ENCODE measurements around the gene RABGAP1.
A peak's percentile ranks its signal among the peaks of the same experiment; 100 is the strongest.

RABGAP1 gene

DNA sequence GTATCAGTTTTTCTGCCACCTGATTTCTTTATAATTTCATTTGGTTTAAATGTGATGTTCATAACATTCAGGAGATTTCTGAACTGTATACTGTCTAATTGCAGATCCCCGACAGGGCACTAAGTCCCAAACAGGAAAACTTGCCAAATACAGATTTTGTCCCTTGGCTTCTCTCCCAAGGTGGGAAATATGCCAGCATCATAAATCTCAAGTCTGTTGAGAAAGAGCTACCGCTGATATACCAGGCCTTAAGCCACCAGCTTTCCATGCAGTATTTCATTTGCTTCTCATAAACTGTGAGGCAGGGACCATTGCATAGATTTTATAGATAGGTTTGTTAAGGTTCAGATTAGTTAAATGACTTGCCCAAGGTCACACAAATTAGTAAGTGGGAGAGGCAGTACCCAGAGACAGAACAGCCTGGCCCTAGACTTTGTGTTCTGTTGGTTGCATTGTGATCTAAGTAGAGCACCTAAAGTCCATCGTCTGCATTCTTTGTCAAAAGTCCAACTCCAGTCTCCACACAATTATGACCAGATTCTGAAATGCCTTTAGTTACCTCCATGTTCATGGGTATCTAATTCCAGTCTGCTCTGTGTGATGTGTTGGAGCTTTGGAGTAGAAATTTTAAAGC is 108.9 kb downstream of the RABGAP1 start:
- no peak for DNase-seq

DNA sequence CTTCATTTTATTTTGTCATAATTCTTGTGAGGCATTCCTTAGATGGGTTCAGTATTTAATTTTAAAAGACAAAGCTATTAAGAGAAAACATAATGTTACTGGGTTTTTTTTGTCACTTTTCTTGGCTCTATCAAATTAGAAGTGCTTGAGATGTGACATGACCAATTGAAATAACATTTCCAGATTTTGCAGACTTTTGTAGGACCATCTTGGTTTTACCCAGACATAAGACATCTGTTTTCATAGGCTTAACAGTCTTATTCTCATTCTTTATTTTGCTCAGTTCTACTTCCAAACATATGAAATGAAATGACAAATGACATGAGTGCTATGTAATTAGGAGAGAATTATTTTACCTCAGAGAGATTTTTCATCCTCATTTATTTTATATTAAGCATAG is 112.2 kb downstream of the RABGAP1 start:
- no peak for DNase-seq

DNA sequence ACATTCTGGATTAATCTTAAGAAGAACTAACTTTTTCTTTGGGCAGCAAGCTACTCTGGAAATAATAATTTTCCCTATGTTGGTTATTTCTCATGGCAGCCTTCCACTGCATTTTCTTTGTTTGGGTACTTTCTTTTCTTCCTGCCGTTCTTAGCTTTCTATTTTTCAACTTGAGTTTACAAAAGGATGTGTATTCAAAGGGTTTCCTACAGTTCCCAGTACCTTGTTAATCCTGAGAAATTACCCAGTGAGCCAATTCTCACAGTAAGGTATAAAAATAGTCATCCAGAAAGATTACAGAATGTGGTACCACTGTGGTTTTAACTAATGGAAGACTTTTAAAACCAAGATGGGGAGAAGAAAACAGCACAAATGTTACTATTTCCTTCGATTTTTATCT is 112.9 kb downstream of the RABGAP1 start:
- DNase-seq, result no peak

DNA sequence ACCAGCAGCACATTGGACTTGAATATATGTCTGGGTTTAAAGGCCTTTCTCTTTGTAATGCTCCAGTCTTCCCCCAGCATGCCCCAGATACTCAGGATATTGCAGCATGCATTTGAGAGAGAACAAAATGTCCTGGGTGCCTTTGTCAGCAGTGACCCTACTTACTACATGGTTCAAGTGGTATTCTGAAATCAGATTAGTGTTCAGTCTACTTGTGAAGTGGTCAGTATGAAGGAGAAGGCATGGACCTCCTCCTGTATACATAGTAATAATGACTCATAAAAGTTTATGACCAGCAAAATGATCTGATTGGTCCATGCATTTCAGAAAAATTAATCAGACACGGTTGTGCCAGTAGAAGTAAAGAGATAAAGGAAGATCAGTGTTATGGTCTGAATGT is 118.0 kb downstream of the RABGAP1 start:
- no peak for DNase-seq

DNA sequence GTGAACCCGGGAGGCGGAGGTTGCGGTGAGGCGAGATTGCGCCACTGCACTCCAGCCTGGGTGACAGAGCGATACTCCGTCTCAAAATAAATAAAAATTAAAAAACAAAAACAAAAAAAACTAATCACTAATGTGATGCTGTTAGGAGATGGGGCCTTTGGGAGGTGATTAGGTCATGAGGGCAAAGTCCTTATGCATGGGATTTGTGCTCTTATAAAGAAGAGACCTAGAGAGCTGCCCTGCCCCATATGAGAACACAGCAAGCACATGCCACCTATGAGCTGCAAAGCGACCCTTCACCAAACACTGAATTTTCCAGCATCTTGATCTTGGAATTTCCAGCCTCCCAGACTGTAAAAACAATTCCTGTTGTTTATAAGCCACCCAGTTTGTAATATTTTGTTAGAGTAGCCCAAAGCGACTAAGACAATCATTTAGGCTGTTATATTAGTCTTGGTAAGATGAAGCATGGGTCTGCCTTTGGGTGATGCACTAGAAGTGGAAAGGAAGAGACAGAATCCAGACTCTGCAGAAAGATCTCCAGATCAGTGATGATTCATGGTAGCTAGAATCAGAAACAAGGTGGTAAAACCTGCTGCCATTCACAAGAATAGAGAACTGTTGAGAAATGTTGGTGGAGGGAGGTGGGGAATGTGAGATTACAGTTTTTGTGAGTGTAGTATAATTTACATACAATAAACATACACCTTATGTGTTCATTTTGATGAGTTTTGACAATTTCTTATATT is 118.8 kb downstream of the RABGAP1 start:
- no peak for DNase-seq

DNA sequence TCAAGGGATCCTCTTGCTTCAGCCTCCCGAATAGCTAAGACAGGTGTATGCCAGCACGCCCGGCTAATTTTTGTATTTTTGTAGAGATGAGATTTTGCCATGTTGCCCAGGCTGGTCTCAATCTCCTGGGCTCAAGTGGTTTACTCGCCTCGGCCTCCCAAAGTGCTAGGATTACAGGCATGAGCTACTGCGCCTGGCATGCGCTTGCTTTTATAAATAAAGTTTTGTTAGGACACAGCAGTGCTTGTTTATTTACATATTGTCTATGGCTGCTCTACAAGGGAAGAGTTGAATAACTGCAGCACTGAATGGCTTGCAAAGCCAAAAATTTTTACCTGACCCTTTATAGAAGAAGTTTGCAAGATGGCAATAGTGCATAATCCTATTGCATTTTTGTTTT is 120.4 kb downstream of the RABGAP1 start:
- no peak for DNase-seq

DNA sequence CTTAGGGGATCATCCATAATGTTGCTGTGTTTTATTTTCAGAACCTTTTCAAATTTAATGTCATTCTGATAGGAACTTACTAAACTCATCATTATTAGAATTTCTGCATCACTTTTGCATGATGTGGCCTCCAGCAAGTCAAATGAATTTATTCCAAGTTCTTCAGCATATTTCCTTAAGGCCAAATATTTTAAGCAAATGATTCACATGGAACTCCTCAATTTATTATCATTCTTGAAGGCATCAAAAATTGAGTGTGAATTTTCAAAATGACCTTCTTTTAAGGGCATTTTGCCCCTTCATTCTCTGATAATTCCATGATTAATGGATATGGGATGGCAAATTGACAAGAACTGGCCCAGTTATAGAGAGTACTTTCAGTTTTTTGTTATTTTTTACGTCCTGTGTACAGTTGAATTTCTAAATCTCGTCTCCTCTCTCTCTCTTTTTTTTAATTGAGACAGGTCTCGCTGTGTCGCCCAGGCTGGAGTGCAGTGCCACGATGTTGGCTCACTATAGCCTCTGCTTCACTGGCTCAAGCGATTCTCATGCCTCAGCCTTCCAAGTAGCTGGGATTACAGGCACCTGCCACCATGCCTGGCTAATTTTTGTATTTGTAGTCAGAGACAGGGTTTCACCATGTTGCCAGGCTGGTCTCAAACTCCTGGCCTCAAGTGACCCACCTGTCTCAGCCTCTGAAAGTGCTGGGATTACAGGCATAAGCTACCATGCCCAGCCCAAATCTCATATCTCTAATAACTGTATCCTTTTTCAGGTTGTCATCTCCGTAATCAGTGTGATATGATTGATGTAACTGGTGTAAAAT is 121.7 kb downstream of the RABGAP1 start:
- DNase-seq, result no peak

DNA sequence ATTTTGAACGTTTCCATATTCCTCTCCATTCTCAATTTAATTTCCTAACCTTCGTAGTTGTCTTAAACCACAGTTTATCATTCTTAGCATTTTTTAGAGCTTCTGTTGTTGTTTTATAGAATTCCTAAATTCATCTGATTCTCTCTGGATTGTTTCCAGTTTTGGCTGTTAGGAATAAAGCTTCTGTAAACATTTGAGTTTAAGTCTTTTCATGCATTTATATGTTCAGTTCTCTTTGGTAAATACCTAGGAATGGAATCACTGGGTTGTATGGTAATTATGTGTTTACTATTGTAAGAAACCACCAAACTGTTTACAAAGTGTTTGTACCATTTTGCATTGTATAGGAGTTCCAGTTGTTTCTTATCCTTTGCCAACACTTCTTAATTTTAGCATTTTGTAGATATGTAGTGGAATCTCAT is 122.4 kb downstream of the RABGAP1 start:
- DNase-seq, result no peak

DNA sequence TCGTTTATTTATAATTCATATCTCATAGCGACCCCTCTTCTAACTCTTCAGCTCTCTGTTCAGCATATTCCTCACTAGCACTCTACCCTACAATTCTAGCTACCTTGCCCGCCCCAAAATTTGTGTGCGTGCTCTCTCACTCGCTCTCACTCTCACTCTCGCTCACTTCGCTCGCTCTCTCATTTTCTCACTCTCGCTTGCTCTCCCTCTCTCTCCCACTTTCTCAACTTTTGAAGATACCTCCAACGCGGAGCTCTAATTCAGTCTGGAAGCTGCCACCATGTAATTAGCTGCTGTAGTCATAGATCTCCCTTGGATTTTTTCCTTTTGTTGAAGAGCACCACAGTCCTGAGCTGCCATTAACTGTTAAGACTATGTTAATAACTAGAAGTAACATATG is 123.1 kb downstream of the RABGAP1 start:
- no peak for DNase-seq

DNA sequence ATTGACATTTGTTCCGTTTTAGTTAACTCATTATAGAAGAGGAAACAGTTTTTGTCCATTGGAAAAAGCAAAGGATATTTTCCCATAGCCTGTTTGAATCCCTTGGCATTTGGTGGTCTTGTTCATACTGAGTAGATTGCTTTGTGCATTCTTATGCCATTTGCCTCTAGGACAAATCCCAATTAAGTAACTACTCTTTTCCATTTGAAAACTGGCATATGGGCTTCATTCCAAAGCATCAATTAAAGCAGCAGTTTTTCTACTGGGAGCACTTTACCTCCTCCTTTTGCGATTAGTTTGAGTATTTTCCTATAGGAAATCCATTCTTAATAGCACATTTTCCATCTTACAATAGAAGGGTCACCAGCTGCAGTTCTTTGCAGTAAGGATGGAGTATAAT is 123.9 kb downstream of the RABGAP1 start:
- no peak for DNase-seq

DNA sequence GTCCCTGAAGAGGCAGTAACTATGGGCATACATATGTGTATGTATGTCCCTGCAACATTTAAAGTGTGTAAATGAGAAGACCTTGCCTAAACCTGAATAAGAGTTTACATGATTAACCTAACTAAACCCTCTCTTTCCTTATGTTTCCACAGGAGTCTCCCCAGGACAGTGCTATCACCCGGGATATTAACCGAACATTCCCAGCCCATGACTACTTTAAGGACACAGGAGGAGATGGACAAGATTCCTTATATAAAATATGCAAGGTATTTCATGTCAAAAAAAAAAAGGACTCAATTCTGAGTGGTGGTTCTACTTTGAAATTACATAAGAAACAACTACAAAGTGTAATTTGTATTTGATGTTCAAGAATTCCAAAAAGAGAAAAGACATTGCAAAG is 124.4 kb downstream of the RABGAP1 start:
- DNase-seq, result no peak

DNA sequence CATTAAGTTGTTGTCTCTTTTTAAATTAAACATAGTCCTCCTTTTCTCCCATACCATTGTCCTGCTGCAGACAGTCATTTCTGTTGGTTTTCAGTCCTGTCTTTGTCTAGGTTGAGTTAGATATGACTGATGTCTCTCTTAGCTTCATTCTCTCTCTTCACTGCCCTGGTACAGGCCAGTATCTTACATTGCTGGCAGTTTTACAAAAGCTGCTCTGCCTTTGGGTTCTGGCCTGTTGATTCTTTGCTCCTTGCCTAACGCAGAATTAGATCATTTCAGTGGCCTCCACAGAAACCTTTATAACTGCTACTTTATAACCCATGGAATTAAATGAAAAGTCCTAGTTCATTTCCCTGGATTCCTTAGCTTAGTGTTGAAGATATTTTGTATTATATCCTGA is 126.3 kb downstream of the RABGAP1 start:
- no peak for DNase-seq

DNA sequence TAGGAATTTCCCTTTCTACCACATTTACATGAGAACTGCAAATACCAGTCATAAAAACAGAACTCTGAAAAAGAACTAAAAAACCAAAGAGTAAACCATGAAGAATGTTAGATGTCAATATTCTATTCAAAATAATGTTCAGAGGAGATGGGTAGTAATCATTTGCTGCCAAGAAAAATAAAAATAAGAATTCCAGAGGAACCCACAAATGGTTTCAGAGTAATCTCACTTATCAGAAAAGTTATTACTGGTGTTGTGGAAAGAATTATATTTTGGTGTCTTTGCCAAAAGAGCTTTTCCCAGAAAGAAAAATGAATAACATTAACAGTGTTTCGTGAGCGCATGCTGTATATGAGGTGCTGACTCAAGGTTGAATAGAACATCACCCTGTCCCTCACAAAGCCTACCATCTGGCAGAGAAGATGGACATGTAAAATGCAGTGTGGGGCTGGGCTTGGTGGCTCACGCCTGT is 128.2 kb downstream of the RABGAP1 start:
- no peak for DNase-seq

DNA sequence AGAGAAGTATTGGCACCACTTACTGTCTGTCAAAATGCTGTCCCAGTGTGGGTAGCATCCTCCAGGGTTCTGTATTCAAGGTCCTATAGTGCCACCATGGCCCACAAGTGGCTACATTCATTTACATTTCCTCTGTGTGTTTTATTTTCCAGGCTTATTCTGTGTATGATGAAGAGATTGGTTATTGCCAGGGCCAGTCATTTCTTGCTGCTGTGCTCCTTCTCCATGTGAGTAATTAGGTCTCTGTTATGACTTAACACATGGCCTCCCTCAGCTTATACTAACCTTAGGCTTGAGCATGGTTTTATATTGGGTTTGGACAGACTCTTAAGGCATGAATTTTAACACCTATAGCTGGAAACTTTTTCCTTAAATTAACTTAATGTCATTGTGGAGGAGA is 129.4 kb downstream of the RABGAP1 start:
- no peak for DNase-seq

DNA sequence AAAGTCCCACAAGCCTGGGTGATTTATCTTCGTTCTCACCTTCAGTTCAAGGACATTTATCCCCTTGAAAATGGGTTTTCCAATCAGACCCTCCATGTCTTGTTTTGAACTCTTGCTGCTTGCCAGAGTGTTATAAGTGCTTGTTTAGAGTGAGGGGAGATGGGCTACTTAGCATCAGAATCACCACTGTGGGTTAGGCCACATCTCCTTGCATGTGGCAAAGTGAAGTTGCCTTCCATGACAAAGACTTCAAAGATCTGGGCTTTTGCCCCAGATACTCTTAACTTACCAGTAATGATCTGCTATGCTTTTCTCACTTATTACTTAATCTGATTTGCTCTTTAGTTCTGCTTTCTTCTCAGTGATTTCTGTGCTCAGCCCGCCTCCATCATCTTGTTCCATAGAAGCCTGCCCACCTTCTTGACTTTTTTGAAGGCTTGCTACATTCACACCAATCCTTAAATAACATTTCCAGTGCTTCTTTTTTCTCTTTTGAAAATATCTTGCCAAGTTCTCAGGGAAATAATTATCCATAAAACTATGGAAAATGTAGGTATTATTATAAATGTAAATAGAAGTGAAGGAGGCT is 131.7 kb downstream of the RABGAP1 start:
- DNase-seq, result no peak

DNA sequence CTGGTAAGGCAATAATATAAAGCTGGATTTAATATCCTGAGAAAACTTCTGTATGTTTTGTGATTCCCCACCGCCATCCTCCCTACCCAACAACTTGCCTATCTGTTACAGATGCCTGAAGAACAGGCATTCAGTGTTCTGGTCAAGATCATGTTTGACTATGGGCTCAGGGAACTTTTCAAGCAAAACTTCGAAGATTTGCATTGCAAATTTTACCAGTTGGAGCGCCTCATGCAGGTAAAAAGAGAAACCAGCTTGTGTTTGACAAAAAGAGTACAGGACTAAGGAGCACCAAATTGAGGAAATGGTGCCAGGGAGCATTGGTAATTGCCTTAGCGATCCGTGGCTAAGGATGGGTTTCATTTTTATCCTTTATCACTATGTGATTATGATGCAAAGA is 132.6 kb downstream of the RABGAP1 start:
- no peak for DNase-seq

DNA sequence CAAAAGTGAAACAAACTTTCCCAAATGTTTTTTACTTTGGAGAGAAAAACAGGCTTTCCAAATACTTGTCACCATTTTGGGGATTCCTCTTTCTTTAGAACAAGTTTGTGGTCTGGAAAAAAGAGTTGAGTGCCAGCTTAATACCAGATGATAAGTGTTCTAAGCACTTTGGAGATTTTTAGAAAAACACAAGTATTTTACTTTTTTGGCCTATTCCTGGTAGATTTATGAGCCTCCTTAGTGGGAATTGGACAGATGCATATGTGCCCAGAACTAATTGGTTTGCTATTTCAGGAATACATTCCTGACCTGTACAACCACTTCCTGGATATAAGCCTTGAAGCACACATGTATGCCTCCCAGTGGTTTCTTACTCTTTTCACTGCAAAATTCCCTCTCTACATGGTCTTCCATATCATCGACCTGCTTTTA is 133.2 kb downstream of the RABGAP1 start:
- DNase-seq, result no peak

DNA sequence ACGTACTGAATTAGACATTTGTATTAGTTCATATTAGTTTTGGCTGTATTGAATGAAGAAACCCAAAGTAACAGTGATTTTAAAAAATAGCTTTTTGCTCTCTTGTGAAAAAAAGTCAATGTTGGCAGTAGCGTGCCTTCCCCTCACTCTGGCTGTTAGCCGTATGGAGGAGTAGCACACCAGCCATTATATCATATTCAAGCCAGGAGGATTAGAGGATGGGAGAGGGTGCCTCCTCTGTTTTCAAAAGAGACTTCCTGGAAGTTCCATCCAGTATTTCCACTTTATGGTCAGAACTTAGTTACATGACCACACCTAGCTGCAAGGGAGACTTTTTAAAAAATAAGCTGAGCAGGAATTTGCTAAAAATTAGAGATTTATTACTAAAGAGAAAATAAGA is 133.8 kb downstream of the RABGAP1 start:
- DNase-seq, result no peak

DNA sequence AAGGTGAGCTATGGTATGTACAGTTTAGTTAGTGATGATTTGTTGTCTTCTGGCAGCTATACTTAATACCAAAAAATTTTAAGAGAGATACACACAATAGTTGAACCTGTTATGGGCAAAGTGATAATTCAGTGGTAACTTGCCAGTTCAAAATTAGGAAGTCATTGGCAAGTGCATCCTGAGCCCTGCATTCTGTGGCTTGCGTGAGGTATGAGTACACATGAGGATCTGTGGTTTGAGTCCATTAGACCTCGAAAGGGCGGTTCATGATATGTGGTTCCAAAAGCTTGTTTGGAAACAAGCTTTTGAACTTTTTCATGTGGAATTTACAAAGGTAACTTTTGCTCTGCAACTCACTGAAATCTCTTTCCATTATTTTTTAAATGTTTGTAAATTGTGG is 139.6 kb downstream of the RABGAP1 start:
- no peak for DNase-seq

DNA sequence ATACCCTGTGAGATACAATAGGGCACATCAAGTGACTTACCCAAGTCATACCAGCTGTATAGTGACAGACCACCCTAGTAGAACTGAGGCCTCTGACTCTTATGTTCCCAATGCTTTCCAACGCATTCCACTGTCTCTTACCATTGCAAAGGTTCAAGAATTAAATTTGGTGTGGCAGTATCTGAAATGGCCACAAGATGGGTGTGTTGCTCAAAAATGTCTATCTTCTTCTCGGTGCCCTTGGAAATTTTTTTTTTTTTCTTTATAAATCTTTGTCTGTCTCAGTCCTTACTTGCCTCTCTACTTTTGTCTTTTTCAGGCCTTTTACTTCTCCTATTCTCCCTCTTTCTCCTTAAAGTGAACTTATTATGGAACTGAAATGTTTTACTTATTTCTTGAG is 141.0 kb downstream of the RABGAP1 start:
- peak; percentile 60 for DNase-seq

DNA sequence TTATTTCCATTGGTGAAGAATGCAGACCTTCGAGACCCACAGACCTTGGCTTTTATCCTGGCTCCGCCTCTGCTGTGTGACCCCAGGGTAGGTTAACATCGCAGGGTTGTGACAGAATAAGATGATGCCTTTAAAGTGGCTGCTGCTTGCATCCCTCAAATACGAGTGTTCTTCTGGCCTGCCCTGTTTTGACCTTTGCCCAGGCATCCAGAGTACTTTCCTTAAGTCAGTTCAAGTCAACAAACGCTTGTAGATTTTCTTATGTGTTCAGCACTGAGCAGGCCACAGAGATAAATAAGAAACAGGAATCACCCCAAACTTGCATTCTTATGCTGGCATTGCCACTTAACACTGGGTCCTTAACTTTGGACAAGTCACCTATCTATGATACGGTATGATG is 142.9 kb downstream of the RABGAP1 start:
- no peak for DNase-seq

DNA sequence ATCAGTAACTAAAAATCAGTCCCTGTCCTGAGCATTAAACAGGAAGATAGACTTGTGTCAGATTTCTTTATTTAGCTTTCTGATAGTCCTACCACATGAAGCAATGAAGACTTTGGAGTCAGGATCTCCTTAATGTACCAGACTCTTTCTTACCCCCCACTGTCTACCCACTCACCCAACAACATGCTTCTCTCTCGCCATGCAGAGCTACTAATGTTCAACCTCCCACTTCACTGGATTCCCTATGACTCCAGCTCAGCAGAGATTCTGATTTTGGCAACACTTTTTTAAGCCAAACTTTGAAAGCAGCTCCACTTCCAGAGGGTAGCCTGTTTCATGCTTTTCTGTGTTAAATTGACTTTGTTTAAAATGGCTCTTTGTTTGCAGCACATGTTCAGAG is 143.4 kb downstream of the RABGAP1 start:
- no peak for DNase-seq

DNA sequence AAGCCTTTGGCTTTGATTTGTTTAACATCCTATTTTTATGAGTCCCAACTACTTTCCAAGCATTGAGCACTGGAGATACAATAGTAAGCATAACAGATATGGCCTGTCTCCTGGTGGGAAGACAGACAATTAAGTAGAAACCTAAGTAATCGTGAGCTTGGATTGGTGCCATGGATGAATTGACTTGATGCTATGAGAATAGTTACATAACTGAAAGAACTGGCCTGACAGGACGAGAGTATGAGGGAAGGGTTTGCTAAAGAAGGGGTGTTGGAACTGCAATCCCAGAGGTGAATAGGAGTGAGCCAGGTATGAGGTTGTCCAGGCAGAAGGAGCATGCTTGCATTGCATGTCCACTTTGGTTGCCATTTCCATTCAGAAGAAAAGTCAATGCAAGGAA is 145.1 kb downstream of the RABGAP1 start:
- DNase-seq, result peak; percentile 10
